Coronary artery (tissue), 2 donors: ENCODE results near the gene TMEM39A.

Experiments used
- DNase-seq: peaks from one replicate; pipeline ENCODE4 v3.0.0-alpha.2; 2017; ENCODE audit warnings: low spot score
- H3K27ac ChIP-seq, 2 donors: fragments of 200-600 bp; sonication (generic); one replicate each; pipeline ENCODE4 v1.5.1; 2016 to 2019
- H3K4me3 ChIP-seq: fragments of 200-600 bp; sonication (generic); 2 replicates; pipeline ENCODE4 v1.5.1; 2016; ENCODE audit warnings: mild to moderate bottlenecking, moderate library complexity
- CTCF ChIP-seq: fragments of 200-600 bp; sonication (generic); IDR thresholded peaks from one replicate; pipeline ENCODE4 v1.5.1; 2019; ENCODE audit warnings: antibody characterized with exemption

Gene TMEM39A

GRCh38 chr3:119433613-119434325 lies 29.6 kb downstream of the TMEM39A start:
- Histone ChIP-seq H3K4me3 (no peak overlapping the region), H3K27ac (no peak overlapping the region)
- no peak for TF ChIP-seq CTCF
- DNase-seq: no peak

- Histone ChIP-seq H3K4me3 (no peak overlapping the region), H3K27ac (no peak overlapping the region)
- DNase-seq: no peak
- no peak for TF ChIP-seq CTCF
Measured at GRCh38 chr3:119428538-119428937, 34.9 kb downstream of the TMEM39A start.

- no peak for DNase-seq
- Histone ChIP-seq H3K27ac (no peak overlapping the region), H3K4me3 (no peak overlapping the region)
- no peak for TF ChIP-seq CTCF
Measured at GRCh38 chr3:119427669-119428068, 35.7 kb downstream of the TMEM39A start.

GRCh38 chr3:119420196-119420595 lies 43.2 kb downstream of the TMEM39A start:
- Histone ChIP-seq H3K4me3 (no peak overlapping the region), H3K27ac (no peak overlapping the region)
- no peak for TF ChIP-seq CTCF
- no peak for DNase-seq

GRCh38 chr3:119418641-119419040 lies 44.8 kb downstream of the TMEM39A start:
- H3K4me3 ChIP-seq: no peak overlapping the region
- DNase-seq: no peak
- no peak for TF ChIP-seq CTCF
- H3K27ac ChIP-seq: no peak overlapping the region

GRCh38 chr3:119417771-119418512 lies 45.5 kb downstream of the TMEM39A start:
- TF ChIP-seq CTCF: no peak
- no peak for DNase-seq
- no peak overlapping the region for H3K4me3 ChIP-seq
- H3K27ac ChIP-seq: no peak overlapping the region

- Histone ChIP-seq H3K27ac (no peak overlapping the region), H3K4me3 (no peak overlapping the region)
- TF ChIP-seq CTCF: no peak
- no peak for DNase-seq
Measured at GRCh38 chr3:119416873-119417272, 46.5 kb downstream of the TMEM39A start.
